WTC11 (cell line): ENCODE data around the gene SLIT3.

ENCODE experiments used
- CBFB ChIP-seq: sonication (generic); formaldehyde crosslinking; IDR thresholded peaks from 2 replicates; pipeline ENCODE4 v1.8.1; 2022; ENCODE audit warnings: mild to moderate bottlenecking, low read depth, missing genetic modification reagents
- CREB1 ChIP-seq: sonication (generic); formaldehyde crosslinking; IDR thresholded peaks from 2 replicates; pipeline ENCODE4 v1.8.0; 2023; ENCODE audit warnings: mild to moderate bottlenecking, missing genetic modification reagents
- SP1 ChIP-seq: sonication (generic); formaldehyde crosslinking; conservative IDR thresholded peaks from 2 replicates; pipeline ENCODE4 v1.8.1; 2022; ENCODE audit warnings: missing genetic modification reagents
- TCF7 ChIP-seq: sonication (generic); formaldehyde crosslinking; IDR thresholded peaks from 2 replicates; pipeline ENCODE4 v1.8.0; 2022; ENCODE audit warnings: mild to moderate bottlenecking, low read depth, missing genetic modification reagents, moderate library complexity
- TEAD4 ChIP-seq: sonication (generic); formaldehyde crosslinking; IDR thresholded peaks from 2 replicates; pipeline ENCODE4 v1.8.0; 2022; ENCODE audit warnings: mild to moderate bottlenecking, missing genetic modification reagents
- ZNF121 ChIP-seq: sonication (generic); formaldehyde crosslinking; IDR thresholded peaks from 2 replicates; pipeline ENCODE4 v1.8.0; 2023; ENCODE audit warnings: missing genetic modification reagents
- ZNF263 ChIP-seq: sonication (generic); formaldehyde crosslinking; IDR thresholded peaks from 2 replicates; pipeline ENCODE4 v1.8.1; 2022; ENCODE audit warnings: low read depth, mild to moderate bottlenecking, moderate library complexity, missing genetic modification reagents
- ZNF317 ChIP-seq: sonication (generic); formaldehyde crosslinking; IDR thresholded peaks from 2 replicates; pipeline ENCODE4 v1.8.1; 2023; ENCODE audit warnings: low read depth, mild to moderate bottlenecking, moderate library complexity, missing genetic modification reagents, borderline replicate concordance
- TF ChIP-seq, protein P1 (sequence below): fragments of 200-600 bp; IDR thresholded peaks from 2 replicates; pipeline ENCODE4 v1.8.0; 2022; ENCODE audit warnings: antibody characterized with exemption
- TF ChIP-seq, protein P2 (sequence below): sonication (generic); formaldehyde crosslinking; IDR thresholded peaks from 2 replicates; pipeline ENCODE4 v1.8.1; 2023; ENCODE audit warnings: mild to moderate bottlenecking, missing genetic modification reagents, moderate library complexity
- TF ChIP-seq, protein P3 (sequence below): sonication (generic); formaldehyde crosslinking; IDR thresholded peaks from 2 replicates; pipeline ENCODE4 v1.8.0; 2022; ENCODE audit warnings: mild to moderate bottlenecking, missing genetic modification reagents
- TF ChIP-seq, protein P4 (sequence below): sonication (generic); formaldehyde crosslinking; IDR thresholded peaks from 2 replicates; pipeline ENCODE4 v1.8.1; 2022; ENCODE audit warnings: missing genetic modification reagents, borderline replicate concordance
- TF ChIP-seq, protein P5 (sequence below): sonication (generic); formaldehyde crosslinking; IDR thresholded peaks from 2 replicates; pipeline ENCODE4 v1.8.1; 2023; ENCODE audit warnings: mild to moderate bottlenecking, missing genetic modification reagents

DNA sequence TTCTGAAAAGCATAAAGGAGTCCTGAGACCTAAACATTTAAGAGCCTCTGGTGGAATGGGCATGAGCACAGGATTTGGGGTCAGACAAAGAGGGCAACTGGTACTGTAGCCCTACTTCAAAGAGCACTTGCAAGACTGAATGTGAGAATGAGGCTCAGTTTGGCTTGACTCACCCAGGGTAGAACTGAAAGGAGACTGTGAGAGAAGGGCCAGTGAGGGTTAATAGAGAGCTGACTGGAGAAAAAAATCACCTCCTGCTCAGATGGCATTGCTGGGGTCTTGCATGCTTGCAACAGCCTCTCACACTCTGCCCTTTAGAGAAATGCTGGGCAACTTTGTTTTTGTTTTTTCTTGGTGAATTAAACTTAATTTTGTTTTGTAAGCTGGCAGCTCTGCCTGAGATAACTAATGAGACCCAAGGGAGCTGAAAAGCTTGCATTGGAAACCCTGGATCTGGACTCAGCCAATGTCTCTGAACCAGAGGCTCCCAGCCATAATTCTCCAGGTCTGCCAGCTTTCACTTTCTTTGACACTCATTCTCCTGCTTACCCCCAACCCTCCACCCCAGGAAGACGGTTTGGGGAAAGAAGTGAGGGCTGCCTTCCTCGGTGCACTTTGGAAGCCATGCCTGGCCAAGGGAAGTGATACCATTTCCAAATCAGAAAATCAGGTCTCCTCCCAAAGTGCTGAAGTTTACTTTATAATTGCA, 560.7 kb downstream of the SLIT3 start:
- no peak for TF ChIP-seq TEAD4
- TF ChIP-seq, protein P1, sequence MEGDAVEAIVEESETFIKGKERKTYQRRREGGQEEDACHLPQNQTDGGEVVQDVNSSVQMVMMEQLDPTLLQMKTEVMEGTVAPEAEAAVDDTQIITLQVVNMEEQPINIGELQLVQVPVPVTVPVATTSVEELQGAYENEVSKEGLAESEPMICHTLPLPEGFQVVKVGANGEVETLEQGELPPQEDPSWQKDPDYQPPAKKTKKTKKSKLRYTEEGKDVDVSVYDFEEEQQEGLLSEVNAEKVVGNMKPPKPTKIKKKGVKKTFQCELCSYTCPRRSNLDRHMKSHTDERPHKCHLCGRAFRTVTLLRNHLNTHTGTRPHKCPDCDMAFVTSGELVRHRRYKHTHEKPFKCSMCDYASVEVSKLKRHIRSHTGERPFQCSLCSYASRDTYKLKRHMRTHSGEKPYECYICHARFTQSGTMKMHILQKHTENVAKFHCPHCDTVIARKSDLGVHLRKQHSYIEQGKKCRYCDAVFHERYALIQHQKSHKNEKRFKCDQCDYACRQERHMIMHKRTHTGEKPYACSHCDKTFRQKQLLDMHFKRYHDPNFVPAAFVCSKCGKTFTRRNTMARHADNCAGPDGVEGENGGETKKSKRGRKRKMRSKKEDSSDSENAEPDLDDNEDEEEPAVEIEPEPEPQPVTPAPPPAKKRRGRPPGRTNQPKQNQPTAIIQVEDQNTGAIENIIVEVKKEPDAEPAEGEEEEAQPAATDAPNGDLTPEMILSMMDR = no peak
- TF ChIP-seq CREB1 = no peak
- TF ChIP-seq, protein P2, sequence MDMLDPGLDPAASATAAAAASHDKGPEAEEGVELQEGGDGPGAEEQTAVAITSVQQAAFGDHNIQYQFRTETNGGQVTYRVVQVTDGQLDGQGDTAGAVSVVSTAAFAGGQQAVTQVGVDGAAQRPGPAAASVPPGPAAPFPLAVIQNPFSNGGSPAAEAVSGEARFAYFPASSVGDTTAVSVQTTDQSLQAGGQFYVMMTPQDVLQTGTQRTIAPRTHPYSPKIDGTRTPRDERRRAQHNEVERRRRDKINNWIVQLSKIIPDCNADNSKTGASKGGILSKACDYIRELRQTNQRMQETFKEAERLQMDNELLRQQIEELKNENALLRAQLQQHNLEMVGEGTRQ = no peak
- TF ChIP-seq, protein P3, sequence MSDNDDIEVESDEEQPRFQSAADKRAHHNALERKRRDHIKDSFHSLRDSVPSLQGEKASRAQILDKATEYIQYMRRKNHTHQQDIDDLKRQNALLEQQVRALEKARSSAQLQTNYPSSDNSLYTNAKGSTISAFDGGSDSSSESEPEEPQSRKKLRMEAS = no peak
- TF ChIP-seq TCF7 = no peak
- TF ChIP-seq, protein P4, sequence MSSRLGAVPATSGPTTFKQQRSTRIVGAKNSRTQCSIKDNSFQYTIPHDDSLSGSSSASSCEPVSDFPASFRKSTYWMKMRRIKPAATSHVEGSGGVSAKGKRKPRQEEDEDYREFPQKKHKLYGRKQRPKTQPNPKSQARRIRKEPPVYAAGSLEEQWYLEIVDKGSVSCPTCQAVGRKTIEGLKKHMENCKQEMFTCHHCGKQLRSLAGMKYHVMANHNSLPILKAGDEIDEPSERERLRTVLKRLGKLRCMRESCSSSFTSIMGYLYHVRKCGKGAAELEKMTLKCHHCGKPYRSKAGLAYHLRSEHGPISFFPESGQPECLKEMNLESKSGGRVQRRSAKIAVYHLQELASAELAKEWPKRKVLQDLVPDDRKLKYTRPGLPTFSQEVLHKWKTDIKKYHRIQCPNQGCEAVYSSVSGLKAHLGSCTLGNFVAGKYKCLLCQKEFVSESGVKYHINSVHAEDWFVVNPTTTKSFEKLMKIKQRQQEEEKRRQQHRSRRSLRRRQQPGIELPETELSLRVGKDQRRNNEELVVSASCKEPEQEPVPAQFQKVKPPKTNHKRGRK (CRISPR knock-in tag) = no peak
- TF ChIP-seq ZNF121 (CRISPR knock-in tag) = no peak
- TF ChIP-seq CBFB (CRISPR knock-in tag) = no peak
- TF ChIP-seq ZNF263 (CRISPR knock-in tag) = no peak
- no peak for TF ChIP-seq ZNF317
- no peak for TF ChIP-seq SP1 (CRISPR knock-in tag)
- TF ChIP-seq, protein P5, sequence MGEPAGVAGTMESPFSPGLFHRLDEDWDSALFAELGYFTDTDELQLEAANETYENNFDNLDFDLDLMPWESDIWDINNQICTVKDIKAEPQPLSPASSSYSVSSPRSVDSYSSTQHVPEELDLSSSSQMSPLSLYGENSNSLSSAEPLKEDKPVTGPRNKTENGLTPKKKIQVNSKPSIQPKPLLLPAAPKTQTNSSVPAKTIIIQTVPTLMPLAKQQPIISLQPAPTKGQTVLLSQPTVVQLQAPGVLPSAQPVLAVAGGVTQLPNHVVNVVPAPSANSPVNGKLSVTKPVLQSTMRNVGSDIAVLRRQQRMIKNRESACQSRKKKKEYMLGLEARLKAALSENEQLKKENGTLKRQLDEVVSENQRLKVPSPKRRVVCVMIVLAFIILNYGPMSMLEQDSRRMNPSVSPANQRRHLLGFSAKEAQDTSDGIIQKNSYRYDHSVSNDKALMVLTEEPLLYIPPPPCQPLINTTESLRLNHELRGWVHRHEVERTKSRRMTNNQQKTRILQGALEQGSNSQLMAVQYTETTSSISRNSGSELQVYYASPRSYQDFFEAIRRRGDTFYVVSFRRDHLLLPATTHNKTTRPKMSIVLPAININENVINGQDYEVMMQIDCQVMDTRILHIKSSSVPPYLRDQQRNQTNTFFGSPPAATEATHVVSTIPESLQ (CRISPR knock-in tag) = no peak
